Neural cell (in vitro differentiated cells): ENCODE results near the gene UBE2O.

Experiments
- POLR2AphosphoS5 ChIP-seq: IDR thresholded peaks from 2 replicates; pipeline ENCODE4 v1.6.1; 2012
- TF ChIP-seq, protein P1 (sequence below): fragments of 450-650 bp; IDR thresholded peaks from 2 replicates; pipeline ENCODE4 v1.5.1; 2014; ENCODE audit warnings: antibody characterized with exemption, mild to moderate bottlenecking, moderate library complexity; ENCODE audit not compliant: poor library complexity, severe bottlenecking

- TF ChIP-seq, protein P1, sequence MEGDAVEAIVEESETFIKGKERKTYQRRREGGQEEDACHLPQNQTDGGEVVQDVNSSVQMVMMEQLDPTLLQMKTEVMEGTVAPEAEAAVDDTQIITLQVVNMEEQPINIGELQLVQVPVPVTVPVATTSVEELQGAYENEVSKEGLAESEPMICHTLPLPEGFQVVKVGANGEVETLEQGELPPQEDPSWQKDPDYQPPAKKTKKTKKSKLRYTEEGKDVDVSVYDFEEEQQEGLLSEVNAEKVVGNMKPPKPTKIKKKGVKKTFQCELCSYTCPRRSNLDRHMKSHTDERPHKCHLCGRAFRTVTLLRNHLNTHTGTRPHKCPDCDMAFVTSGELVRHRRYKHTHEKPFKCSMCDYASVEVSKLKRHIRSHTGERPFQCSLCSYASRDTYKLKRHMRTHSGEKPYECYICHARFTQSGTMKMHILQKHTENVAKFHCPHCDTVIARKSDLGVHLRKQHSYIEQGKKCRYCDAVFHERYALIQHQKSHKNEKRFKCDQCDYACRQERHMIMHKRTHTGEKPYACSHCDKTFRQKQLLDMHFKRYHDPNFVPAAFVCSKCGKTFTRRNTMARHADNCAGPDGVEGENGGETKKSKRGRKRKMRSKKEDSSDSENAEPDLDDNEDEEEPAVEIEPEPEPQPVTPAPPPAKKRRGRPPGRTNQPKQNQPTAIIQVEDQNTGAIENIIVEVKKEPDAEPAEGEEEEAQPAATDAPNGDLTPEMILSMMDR: no peak
- TF ChIP-seq POLR2AphosphoS5: peak; percentile 19
Observed at GRCh38 chr17:76497979-76498875, 45.3 kb upstream of the UBE2O start.
